ENCODE measurements around the gene DHRS7C.

DNA sequence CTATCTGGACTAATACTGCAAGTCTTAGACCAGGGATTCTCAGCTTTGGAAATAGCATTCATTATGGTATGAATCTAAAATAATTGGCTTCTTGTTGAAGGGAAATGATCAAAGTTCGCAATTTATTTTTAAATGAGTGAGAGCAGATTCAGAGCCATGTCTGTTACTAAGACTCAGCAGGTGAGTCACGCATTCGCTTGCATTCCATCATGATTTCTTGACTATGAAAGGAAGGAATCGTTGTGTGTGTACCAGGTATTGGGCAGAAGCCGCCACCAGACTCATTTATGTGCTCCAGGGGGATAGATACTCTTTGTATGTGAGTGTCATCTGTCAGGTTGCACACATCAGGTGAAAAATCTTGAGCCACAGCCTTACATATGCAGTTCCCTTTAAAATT is 19.7 kb upstream of the DHRS7C start:
- TF ChIP-seq POLR2A (IDR thresholded peaks at IDR 0.05): no peak
- TF ChIP-seq, protein P1, sequence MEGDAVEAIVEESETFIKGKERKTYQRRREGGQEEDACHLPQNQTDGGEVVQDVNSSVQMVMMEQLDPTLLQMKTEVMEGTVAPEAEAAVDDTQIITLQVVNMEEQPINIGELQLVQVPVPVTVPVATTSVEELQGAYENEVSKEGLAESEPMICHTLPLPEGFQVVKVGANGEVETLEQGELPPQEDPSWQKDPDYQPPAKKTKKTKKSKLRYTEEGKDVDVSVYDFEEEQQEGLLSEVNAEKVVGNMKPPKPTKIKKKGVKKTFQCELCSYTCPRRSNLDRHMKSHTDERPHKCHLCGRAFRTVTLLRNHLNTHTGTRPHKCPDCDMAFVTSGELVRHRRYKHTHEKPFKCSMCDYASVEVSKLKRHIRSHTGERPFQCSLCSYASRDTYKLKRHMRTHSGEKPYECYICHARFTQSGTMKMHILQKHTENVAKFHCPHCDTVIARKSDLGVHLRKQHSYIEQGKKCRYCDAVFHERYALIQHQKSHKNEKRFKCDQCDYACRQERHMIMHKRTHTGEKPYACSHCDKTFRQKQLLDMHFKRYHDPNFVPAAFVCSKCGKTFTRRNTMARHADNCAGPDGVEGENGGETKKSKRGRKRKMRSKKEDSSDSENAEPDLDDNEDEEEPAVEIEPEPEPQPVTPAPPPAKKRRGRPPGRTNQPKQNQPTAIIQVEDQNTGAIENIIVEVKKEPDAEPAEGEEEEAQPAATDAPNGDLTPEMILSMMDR (IDR thresholded peaks at IDR 0.05): no peak
